Stimulated activated CD8-positive, alpha-beta memory T cell treated with anti-CD3 and anti-CD28 coated beads, Interleukin-7, amount 100 ng/mL, for 24 hours (primary cell): ENCODE data around the gene SENP6.
A peak's percentile ranks its signal among the peaks of the same experiment; 100 is the strongest.
"Not testable (repeated sequence)": the region's sequence is repeated elsewhere in the genome, so short reads cannot be mapped to it uniquely, and the experiment has no call there.

Experiments
- DNase-seq: peaks from one replicate; pipeline ENCODE4 v3.0.0-alpha.2; 2020; ENCODE audit warnings: low read depth

SENP6 gene

GRCh38 chr6:75608304-75608703, 6.6 kb downstream of the SENP6 start:
- no peak for DNase-seq

GRCh38 chr6:75608956-75609533, 7.4 kb downstream of the SENP6 start:
- DNase-seq: no peak

- DNase-seq: no peak
Observed at GRCh38 chr6:75609639-75610590, 8.2 kb downstream of the SENP6 start.

GRCh38 chr6:75611011-75611701, 9.5 kb downstream of the SENP6 start:
- DNase-seq: no peak

GRCh38 chr6:75611702-75612375, 10.2 kb downstream of the SENP6 start:
- peak; percentile 10 for DNase-seq

GRCh38 chr6:75612434-75612833, 10.8 kb downstream of the SENP6 start:
- DNase-seq: no peak

- DNase-seq: no peak
Observed at GRCh38 chr6:75613056-75613501, 11.4 kb downstream of the SENP6 start.

GRCh38 chr6:75618437-75618836, 16.8 kb downstream of the SENP6 start:
- no peak for DNase-seq

- DNase-seq: no peak
Observed at GRCh38 chr6:75619230-75619899, 17.7 kb downstream of the SENP6 start.

GRCh38 chr6:75620381-75621304, 19.0 kb downstream of the SENP6 start:
- DNase-seq: no peak

GRCh38 chr6:75621846-75622245, 20.2 kb downstream of the SENP6 start:
- DNase-seq: no peak

- no peak for DNase-seq
Observed at GRCh38 chr6:75623491-75623890, 21.8 kb downstream of the SENP6 start.

- no peak for DNase-seq
Observed at GRCh38 chr6:75624335-75624734, 22.7 kb downstream of the SENP6 start.

- DNase-seq: no peak
Observed at GRCh38 chr6:75624988-75625387, 23.3 kb downstream of the SENP6 start.

GRCh38 chr6:75626561-75626960, 24.9 kb downstream of the SENP6 start:
- DNase-seq: no peak

- not testable (repeated sequence) for DNase-seq
Observed at GRCh38 chr6:75627708-75628107, 26.0 kb downstream of the SENP6 start.

- DNase-seq: no peak
Observed at GRCh38 chr6:75631859-75632635, 30.4 kb downstream of the SENP6 start.

GRCh38 chr6:75633045-75633444, 31.4 kb downstream of the SENP6 start:
- DNase-seq: no peak

- no peak for DNase-seq
Observed at GRCh38 chr6:75642311-75642710, 40.6 kb downstream of the SENP6 start.

- DNase-seq: no peak
Observed at GRCh38 chr6:75643173-75643572, 41.5 kb downstream of the SENP6 start.
